Right lobe of liver (tissue), 4 donors: Measurements from ENCODE around the gene RPS6KB2.

Experiments used
- POLR2A ChIP-seq: fragments of 450-650 bp; IDR thresholded peaks from one replicate; pipeline ENCODE4 v1.6.1; 2017; ENCODE audit warnings: antibody characterized with exemption, mild to moderate bottlenecking
- TF ChIP-seq, protein P1 (sequence below), 4 donors: fragments of 200-600 bp in 3 of 4; fragments of 450-650 bp in 1 of 4; IDR thresholded peaks; one replicate each; pipeline versions ENCODE4 v1.5.1 to v1.8.0; 2016 to 2022; ENCODE audit warnings: antibody characterized with exemption in 4 of 4, mild to moderate bottlenecking in 2 of 4
- donor health status: DM: no; HTN: no; CAD: no.
- donor health status: DM: no; HTN: no; CAD: no.
- donor health status: DM: no; HTN: yes; CAD: no.

DNA sequence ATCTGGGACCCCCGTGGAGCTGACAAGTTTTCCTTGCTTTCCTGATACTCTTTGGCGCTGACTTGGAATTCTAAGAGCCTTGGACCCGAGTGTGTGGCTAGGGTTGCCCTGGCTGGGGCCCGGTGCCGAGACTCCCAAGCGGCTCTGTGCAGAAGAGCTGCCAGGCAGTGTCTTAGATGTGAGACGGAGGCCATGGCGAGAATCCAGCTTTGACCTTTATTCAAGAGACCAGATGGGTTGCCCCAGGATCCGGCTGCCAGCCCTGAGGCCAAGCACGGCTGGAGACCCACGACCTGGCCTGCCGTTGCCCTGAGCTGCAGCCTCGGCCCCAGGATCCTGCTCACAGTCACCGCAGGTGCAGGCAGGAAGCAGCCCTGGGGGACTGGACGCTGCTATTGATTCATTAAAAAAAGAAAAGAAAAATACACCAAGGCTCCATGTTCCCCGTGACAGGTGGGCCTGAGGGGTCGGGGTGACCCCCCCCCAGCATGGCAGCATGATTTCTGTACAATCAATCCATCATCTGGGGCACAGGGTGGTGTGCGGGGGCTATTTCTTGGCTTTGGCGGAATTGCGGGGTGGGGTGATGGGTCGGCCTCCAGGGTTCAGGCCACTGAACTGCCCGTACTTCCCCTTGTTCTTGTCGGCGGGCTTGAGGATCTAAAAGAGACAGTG lies 30.2 kb upstream of the RPS6KB2 start:
- TF ChIP-seq POLR2A, result no peak
- TF ChIP-seq, protein P1, sequence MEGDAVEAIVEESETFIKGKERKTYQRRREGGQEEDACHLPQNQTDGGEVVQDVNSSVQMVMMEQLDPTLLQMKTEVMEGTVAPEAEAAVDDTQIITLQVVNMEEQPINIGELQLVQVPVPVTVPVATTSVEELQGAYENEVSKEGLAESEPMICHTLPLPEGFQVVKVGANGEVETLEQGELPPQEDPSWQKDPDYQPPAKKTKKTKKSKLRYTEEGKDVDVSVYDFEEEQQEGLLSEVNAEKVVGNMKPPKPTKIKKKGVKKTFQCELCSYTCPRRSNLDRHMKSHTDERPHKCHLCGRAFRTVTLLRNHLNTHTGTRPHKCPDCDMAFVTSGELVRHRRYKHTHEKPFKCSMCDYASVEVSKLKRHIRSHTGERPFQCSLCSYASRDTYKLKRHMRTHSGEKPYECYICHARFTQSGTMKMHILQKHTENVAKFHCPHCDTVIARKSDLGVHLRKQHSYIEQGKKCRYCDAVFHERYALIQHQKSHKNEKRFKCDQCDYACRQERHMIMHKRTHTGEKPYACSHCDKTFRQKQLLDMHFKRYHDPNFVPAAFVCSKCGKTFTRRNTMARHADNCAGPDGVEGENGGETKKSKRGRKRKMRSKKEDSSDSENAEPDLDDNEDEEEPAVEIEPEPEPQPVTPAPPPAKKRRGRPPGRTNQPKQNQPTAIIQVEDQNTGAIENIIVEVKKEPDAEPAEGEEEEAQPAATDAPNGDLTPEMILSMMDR (IDR thresholded peaks at IDR 0.05), result no peak
